DOHH2 (cell line): Measurements from ENCODE around the gene CFAP73.

Experiments
- EZH2phosphoT487 ChIP-seq: fragments of 200-600 bp; sonication (generic); IDR thresholded peaks from 2 replicates; pipeline ENCODE4 v1.6.1; 2017; ENCODE audit warnings: borderline replicate concordance, mild to moderate bottlenecking, antibody characterized with exemption, low read length, moderate library complexity, mixed read lengths
- TF ChIP-seq, protein P1 (sequence below): fragments of 200-600 bp; sonication (generic); IDR thresholded peaks from one replicate; pipeline ENCODE4 v1.5.1; 2014; ENCODE audit warnings: antibody characterized with exemption, mild to moderate bottlenecking, low read depth, low read length; ENCODE audit not compliant: poor library complexity, severe bottlenecking

DNA sequence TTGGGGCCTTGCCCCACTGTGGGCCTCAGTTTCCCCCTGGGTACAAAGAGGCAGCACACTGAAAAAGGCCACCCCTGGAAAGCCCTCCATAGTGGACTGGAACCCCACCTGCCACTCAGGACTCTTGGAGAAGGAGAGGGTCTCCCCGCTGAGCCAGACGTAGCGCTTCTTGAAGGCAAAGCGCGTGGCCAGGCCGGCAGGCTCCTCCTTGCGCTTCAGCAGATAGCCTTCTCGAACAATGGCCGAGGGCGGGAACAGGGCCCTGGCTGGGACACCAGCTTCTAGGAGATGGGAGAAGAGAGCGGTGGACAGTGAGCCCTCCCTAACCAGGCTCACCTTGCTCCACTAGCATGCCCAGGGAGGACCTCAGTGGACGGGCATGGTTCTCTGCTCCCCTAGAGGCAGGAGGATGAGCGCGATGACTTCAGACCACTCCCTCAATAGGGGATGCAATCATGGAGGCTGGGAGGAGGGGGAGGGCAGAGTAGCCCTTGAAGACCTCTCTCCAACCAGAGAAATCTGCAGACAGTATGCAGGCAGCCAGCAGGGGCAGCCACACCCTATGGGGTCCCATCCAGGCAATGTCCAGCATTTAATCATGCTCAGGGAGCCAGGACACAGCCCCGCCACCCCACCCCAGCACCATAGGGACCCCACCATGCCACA is 43.8 kb upstream of the CFAP73 start:
- TF ChIP-seq, protein P1, sequence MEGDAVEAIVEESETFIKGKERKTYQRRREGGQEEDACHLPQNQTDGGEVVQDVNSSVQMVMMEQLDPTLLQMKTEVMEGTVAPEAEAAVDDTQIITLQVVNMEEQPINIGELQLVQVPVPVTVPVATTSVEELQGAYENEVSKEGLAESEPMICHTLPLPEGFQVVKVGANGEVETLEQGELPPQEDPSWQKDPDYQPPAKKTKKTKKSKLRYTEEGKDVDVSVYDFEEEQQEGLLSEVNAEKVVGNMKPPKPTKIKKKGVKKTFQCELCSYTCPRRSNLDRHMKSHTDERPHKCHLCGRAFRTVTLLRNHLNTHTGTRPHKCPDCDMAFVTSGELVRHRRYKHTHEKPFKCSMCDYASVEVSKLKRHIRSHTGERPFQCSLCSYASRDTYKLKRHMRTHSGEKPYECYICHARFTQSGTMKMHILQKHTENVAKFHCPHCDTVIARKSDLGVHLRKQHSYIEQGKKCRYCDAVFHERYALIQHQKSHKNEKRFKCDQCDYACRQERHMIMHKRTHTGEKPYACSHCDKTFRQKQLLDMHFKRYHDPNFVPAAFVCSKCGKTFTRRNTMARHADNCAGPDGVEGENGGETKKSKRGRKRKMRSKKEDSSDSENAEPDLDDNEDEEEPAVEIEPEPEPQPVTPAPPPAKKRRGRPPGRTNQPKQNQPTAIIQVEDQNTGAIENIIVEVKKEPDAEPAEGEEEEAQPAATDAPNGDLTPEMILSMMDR = no peak
- TF ChIP-seq EZH2phosphoT487 = no peak
